WTC11 (cell line): ENCODE data around the gene RAB6A. TPM values are rescaled to one million over a fixed set of nuclear protein-coding genes. Genes with fewer than 3 reads are reported as not detected.

Experiments used
- CDX4 ChIP-seq: fragments of 250-450 bp; sonication (Bioruptor Pico); IDR thresholded peaks from 2 replicates; pipeline ENCODE4 v1.9.0; 2021; ENCODE audit warnings: moderate library complexity, mild to moderate bottlenecking, inconsistent platforms, borderline replicate concordance
- CREM ChIP-seq: sonication (generic); formaldehyde crosslinking; IDR thresholded peaks from 2 replicates; pipeline ENCODE4 v1.8.1; 2022; ENCODE audit warnings: mild to moderate bottlenecking, missing genetic modification reagents, moderate library complexity
- ERG ChIP-seq: fragments of 250-450 bp; sonication (Bioruptor Pico); IDR thresholded peaks from 2 replicates; pipeline ENCODE4 v1.8.0; 2021; ENCODE audit warnings: mild to moderate bottlenecking
- ETV6 ChIP-seq: sonication (generic); formaldehyde crosslinking; IDR thresholded peaks from 2 replicates; pipeline ENCODE4 v1.8.1; 2022; ENCODE audit warnings: mild to moderate bottlenecking, missing genetic modification reagents
- FOXP1 ChIP-seq: sonication (generic); formaldehyde crosslinking; IDR thresholded peaks from 2 replicates; pipeline ENCODE4 v1.8.0; 2022; ENCODE audit warnings: missing genetic modification reagents, mild to moderate bottlenecking, moderate library complexity, borderline replicate concordance
- KAT7 ChIP-seq: sonication (generic); formaldehyde crosslinking; IDR thresholded peaks from 2 replicates; pipeline ENCODE4 v1.8.1; 2023; ENCODE audit warnings: missing genetic modification reagents, mild to moderate bottlenecking, borderline replicate concordance
- NR1H2 ChIP-seq: sonication (generic); formaldehyde crosslinking; IDR thresholded peaks from 2 replicates; pipeline ENCODE4 v1.9.0; 2021; ENCODE audit warnings: mild to moderate bottlenecking, moderate library complexity, missing genetic modification reagents
- NR2C2 ChIP-seq: sonication (generic); formaldehyde crosslinking; IDR thresholded peaks from 2 replicates; pipeline ENCODE4 v1.8.0; 2022; ENCODE audit warnings: mild to moderate bottlenecking, missing genetic modification reagents
- PRRX2 ChIP-seq: fragments of 250-450 bp; sonication (Bioruptor Pico); IDR thresholded peaks from 2 replicates; pipeline ENCODE4 v1.8.0; 2021; ENCODE audit warnings: mild to moderate bottlenecking
- RELA ChIP-seq: sonication (generic); formaldehyde crosslinking; IDR thresholded peaks from 2 replicates; pipeline ENCODE4 v1.8.1; 2022; ENCODE audit warnings: missing genetic modification reagents, mild to moderate bottlenecking, borderline replicate concordance
- SMAD3 ChIP-seq: sonication (generic); formaldehyde crosslinking; IDR thresholded peaks from 2 replicates; pipeline ENCODE4 v1.8.0; 2022; ENCODE audit warnings: missing genetic modification reagents, mild to moderate bottlenecking, borderline replicate concordance
- USF1 ChIP-seq: sonication (generic); formaldehyde crosslinking; IDR thresholded peaks from 2 replicates; pipeline ENCODE4 v1.8.0; 2022; ENCODE audit warnings: mild to moderate bottlenecking, missing genetic modification reagents
- USF2 ChIP-seq: sonication (generic); formaldehyde crosslinking; IDR thresholded peaks from 2 replicates; pipeline ENCODE4 v1.8.1; 2023; ENCODE audit warnings: mild to moderate bottlenecking, missing genetic modification reagents, moderate library complexity
- ZNF138 ChIP-seq: sonication (generic); formaldehyde crosslinking; conservative IDR thresholded peaks from 2 replicates; pipeline ENCODE4 v1.8.1; 2022; ENCODE audit warnings: mild to moderate bottlenecking, moderate library complexity, missing genetic modification reagents
- ZNF232 ChIP-seq: sonication (generic); formaldehyde crosslinking; IDR thresholded peaks from 2 replicates; pipeline ENCODE4 v1.8.0; 2022; ENCODE audit warnings: mild to moderate bottlenecking, missing genetic modification reagents
- ZNF425 ChIP-seq: fragments of 250-450 bp; sonication (Bioruptor Pico); conservative IDR thresholded peaks from 2 replicates; pipeline ENCODE4 v1.9.0; 2021; ENCODE audit warnings: mild to moderate bottlenecking
- ZNF671 ChIP-seq: fragments of 250-450 bp; sonication (Bioruptor Pico); IDR thresholded peaks from 2 replicates; pipeline ENCODE4 v1.8.0; 2021; ENCODE audit warnings: mild to moderate bottlenecking
- total RNA-seq: library from RNA; stranded (reverse); gene quantifications from 3 replicates; pipeline ENCODE4 v1.2.3, GENCODE V29; 2021
- TF ChIP-seq, protein P1 (sequence below): sonication (generic); formaldehyde crosslinking; IDR thresholded peaks from 2 replicates; pipeline ENCODE4 v1.8.1; 2022; ENCODE audit warnings: mild to moderate bottlenecking, moderate library complexity, missing genetic modification reagents
- TF ChIP-seq, protein P2 (sequence below): sonication (generic); formaldehyde crosslinking; IDR thresholded peaks from 2 replicates; pipeline ENCODE4 v1.8.1; 2023; ENCODE audit warnings: mild to moderate bottlenecking, missing genetic modification reagents, moderate library complexity
- TF ChIP-seq, protein P3 (sequence below): sonication (generic); formaldehyde crosslinking; IDR thresholded peaks from 2 replicates; pipeline ENCODE4 v1.8.1; 2022; ENCODE audit warnings: low read depth, mild to moderate bottlenecking, moderate library complexity, missing genetic modification reagents, borderline replicate concordance
- TF ChIP-seq, protein P4 (sequence below): sonication (generic); formaldehyde crosslinking; IDR thresholded peaks from 2 replicates; pipeline ENCODE4 v1.8.0; 2022; ENCODE audit warnings: mild to moderate bottlenecking, missing genetic modification reagents
- TF ChIP-seq, protein P5 (sequence below): sonication (generic); formaldehyde crosslinking; IDR thresholded peaks from 2 replicates; pipeline ENCODE4 v1.8.1; 2022; ENCODE audit warnings: low read depth, missing genetic modification reagents, borderline replicate concordance
- TF ChIP-seq, protein P6 (sequence below): sonication (generic); formaldehyde crosslinking; IDR thresholded peaks from 2 replicates; pipeline ENCODE4 v1.8.1; 2023; ENCODE audit warnings: mild to moderate bottlenecking, missing genetic modification reagents, borderline replicate concordance

The RAB6A gene
- total RNA-seq, 1 experiment from 2014 or later = 107 TPM

DNA sequence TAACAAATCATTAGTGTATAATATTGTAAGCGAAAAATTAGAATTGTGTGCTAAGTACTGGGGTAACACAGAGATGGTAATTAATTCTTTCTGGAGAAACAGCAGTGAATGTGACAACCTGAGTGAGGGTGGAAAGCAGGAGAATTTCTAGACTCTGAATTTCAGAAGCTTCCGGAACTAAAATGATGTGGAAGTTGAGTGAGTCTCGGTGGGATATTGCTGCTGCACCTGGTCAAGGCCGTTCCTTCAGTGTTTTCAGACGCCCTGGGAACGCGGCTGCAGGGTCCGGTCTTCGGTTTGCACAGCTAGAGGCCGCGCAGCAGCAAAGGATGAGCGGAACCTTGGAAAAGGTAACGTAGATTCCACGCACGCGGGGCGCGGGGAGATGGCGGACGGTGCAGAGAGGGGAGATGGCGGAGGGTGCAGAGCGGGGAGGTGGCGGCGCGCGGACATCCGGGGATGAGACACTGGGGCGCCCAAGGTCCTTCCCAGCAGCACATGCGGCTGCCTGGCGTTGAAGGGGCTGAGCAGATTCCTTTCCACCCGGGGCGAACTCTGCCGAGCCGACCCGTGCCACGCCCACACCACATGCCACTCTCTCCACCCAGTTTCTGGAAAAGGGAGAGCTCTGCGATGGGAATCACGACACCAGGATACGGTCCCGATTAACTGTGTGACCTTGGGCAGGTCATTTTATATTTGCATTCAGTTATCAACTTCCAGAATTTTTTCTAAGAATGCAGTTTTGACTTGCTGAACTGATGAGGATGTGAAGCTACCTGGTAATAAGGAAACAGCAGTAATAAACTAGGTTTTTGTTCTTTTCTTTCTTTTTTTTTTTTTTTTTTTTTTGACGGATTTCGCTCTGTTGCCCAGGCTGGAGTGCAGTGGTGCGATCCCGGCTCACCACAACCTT, 27.0 kb upstream of the RAB6A start, which contains the start of gene MRPL48 (continued):
- TF ChIP-seq, protein P1, sequence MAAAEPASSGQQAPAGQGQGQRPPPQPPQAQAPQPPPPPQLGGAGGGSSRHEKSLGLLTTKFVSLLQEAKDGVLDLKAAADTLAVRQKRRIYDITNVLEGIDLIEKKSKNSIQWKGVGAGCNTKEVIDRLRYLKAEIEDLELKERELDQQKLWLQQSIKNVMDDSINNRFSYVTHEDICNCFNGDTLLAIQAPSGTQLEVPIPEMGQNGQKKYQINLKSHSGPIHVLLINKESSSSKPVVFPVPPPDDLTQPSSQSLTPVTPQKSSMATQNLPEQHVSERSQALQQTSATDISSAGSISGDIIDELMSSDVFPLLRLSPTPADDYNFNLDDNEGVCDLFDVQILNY = no peak
- no peak for TF ChIP-seq NR2C2 (CRISPR knock-in tag)
- peak; percentile 70 for TF ChIP-seq CREM (CRISPR knock-in tag)
- TF ChIP-seq ZNF232 (CRISPR knock-in tag) = no peak
- TF ChIP-seq ERG (CRISPR knock-in tag) = peak; percentile 83; the same call in 1 of the 2 replicates
- TF ChIP-seq, protein P2, sequence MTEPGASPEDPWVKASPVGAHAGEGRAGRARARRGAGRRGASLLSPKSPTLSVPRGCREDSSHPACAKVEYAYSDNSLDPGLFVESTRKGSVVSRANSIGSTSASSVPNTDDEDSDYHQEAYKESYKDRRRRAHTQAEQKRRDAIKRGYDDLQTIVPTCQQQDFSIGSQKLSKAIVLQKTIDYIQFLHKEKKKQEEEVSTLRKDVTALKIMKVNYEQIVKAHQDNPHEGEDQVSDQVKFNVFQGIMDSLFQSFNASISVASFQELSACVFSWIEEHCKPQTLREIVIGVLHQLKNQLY = no peak
- TF ChIP-seq USF2 (CRISPR knock-in tag) = peak; percentile 48
- TF ChIP-seq ZNF425 (CRISPR knock-in tag) = no peak
- TF ChIP-seq, protein P3, sequence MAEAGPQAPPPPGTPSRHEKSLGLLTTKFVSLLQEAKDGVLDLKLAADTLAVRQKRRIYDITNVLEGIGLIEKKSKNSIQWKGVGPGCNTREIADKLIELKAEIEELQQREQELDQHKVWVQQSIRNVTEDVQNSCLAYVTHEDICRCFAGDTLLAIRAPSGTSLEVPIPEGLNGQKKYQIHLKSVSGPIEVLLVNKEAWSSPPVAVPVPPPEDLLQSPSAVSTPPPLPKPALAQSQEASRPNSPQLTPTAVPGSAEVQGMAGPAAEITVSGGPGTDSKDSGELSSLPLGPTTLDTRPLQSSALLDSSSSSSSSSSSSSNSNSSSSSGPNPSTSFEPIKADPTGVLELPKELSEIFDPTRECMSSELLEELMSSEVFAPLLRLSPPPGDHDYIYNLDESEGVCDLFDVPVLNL (CRISPR knock-in tag) = no peak
- TF ChIP-seq PRRX2 = no peak
- TF ChIP-seq CDX4 (CRISPR knock-in tag) = no peak
- TF ChIP-seq SMAD3 = no peak
- TF ChIP-seq KAT7 (CRISPR knock-in tag) = no peak
- TF ChIP-seq FOXP1 (CRISPR knock-in tag) = peak; percentile 78
- TF ChIP-seq, protein P4, sequence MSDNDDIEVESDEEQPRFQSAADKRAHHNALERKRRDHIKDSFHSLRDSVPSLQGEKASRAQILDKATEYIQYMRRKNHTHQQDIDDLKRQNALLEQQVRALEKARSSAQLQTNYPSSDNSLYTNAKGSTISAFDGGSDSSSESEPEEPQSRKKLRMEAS (CRISPR knock-in tag) = peak; percentile 88
- TF ChIP-seq, protein P5, sequence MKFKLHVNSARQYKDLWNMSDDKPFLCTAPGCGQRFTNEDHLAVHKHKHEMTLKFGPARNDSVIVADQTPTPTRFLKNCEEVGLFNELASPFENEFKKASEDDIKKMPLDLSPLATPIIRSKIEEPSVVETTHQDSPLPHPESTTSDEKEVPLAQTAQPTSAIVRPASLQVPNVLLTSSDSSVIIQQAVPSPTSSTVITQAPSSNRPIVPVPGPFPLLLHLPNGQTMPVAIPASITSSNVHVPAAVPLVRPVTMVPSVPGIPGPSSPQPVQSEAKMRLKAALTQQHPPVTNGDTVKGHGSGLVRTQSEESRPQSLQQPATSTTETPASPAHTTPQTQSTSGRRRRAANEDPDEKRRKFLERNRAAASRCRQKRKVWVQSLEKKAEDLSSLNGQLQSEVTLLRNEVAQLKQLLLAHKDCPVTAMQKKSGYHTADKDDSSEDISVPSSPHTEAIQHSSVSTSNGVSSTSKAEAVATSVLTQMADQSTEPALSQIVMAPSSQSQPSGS (CRISPR knock-in tag) = no peak
- TF ChIP-seq ETV6 (CRISPR knock-in tag) = peak; percentile 74; the same call in 1 of the 2 replicates
- TF ChIP-seq, protein P6, sequence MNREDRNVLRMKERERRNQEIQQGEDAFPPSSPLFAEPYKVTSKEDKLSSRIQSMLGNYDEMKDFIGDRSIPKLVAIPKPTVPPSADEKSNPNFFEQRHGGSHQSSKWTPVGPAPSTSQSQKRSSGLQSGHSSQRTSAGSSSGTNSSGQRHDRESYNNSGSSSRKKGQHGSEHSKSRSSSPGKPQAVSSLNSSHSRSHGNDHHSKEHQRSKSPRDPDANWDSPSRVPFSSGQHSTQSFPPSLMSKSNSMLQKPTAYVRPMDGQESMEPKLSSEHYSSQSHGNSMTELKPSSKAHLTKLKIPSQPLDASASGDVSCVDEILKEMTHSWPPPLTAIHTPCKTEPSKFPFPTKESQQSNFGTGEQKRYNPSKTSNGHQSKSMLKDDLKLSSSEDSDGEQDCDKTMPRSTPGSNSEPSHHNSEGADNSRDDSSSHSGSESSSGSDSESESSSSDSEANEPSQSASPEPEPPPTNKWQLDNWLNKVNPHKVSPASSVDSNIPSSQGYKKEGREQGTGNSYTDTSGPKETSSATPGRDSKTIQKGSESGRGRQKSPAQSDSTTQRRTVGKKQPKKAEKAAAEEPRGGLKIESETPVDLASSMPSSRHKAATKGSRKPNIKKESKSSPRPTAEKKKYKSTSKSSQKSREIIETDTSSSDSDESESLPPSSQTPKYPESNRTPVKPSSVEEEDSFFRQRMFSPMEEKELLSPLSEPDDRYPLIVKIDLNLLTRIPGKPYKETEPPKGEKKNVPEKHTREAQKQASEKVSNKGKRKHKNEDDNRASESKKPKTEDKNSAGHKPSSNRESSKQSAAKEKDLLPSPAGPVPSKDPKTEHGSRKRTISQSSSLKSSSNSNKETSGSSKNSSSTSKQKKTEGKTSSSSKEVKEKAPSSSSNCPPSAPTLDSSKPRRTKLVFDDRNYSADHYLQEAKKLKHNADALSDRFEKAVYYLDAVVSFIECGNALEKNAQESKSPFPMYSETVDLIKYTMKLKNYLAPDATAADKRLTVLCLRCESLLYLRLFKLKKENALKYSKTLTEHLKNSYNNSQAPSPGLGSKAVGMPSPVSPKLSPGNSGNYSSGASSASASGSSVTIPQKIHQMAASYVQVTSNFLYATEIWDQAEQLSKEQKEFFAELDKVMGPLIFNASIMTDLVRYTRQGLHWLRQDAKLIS (CRISPR knock-in tag) = no peak
- TF ChIP-seq RELA (CRISPR knock-in tag) = no peak
- TF ChIP-seq USF1 (CRISPR knock-in tag) = peak; percentile 49; the same call in 1 of the 2 replicates
- TF ChIP-seq ZNF138 (CRISPR knock-in tag) = no peak
- no peak for TF ChIP-seq ZNF671 (CRISPR knock-in tag)
- TF ChIP-seq NR1H2 (CRISPR knock-in tag) = no peak
